ENCODE data around the gene FCN2. TPM values are rescaled to one million over a fixed set of nuclear protein-coding genes. Genes with fewer than 3 reads are reported as not detected.

Gene FCN2
- total and polyA plus RNA-seq, 9 of the 15 experiments (the other 6 are each of a cell fraction or from before 2014, with no cell fraction given): not detected

GRCh38 chr9:134885679-134886412, 5.2 kb downstream of the FCN2 start (continued):
- TF ChIP-seq RBBP5 (IDR thresholded peaks at IDR 0.05; ENCODE audit: borderline replicate concordance, insufficient read depth, low read length, poor library complexity, severe bottlenecking) (no peak), CBX1 (IDR thresholded peaks at IDR 0.05; ENCODE audit: low read depth) (no peak), MEF2A (IDR thresholded peaks at IDR 0.05; ENCODE audit: control insufficient read depth, low read depth, low read length) (no peak), MAZ (CRISPR knock-in tag; conservative IDR thresholded peaks at IDR 0.05 in 1 of 2, IDR thresholded peaks at IDR 0.05 in 1 of 2) (no peak), MBD2 (IDR thresholded peaks at IDR 0.05; ENCODE audit: borderline replicate concordance, low read depth) (no peak), SNIP1 (IDR thresholded peaks at IDR 0.05; ENCODE audit: low read depth) (no peak)

GRCh38 chr9:134886413-134886913, 5.9 kb downstream of the FCN2 start:
- BruUV-seq (replicated peaks): no TSS peak
- ChIA-PET POLR2A (no interaction called here), CTCF (ENCODE audit: low intra/inter-chr PET ratio) (no interaction called here)
- H3K36me3 ChIP-seq (ENCODE audit: control insufficient read depth, insufficient read depth, low read length): no peaks in the 10 kb centered on the region
- H3K4me3 ChIP-seq: no peak overlapping the region
- FAIRE-seq (no peak), DNase-seq (ENCODE audit: extremely low read depth in 1 of 4, low spot score in 3 of 4) (no peak), ATAC-seq (no peak)
- H3K79me2 ChIP-seq (ENCODE audit: control insufficient read depth, insufficient read depth, low read length): no peaks in the 10 kb centered on the region
- H3K27me3 ChIP-seq (ENCODE audit: control insufficient read depth in 2 of 2, insufficient read depth in 2 of 2, low read length in 2 of 2): peaks cover 18 to 53% of the 10 kb centered on the region in 2 experiments
- WGBS (ENCODE audit: insufficient coverage, low coverage, missing lambda C conversion rate): 1% methylated on average over 10 of the region's 11 CpGs
- TF ChIP-seq TAL1 (IDR thresholded peaks at IDR 0.05): no peak
- TF ChIP-seq C11orf30 (IDR thresholded peaks at IDR 0.05; ENCODE audit: low read depth): no peak
- no peak for TF ChIP-seq E2F6 (IDR thresholded peaks at IDR 0.05; ENCODE audit: borderline replicate concordance in 1 of 2, extremely low read depth in 1 of 2, insufficient read depth in 1 of 2, insufficient read length in 1 of 2, low read depth in 1 of 2, low read length in 1 of 2, poor library complexity in 1 of 2, severe bottlenecking in 1 of 2)
- no peak for TF ChIP-seq ZNF518B (CRISPR knock-in tag; IDR thresholded peaks at IDR 0.05)
- no peak for TF ChIP-seq DPF2 (IDR thresholded peaks at IDR 0.05)
- no peak for TF ChIP-seq ZC3H4 (CRISPR knock-in tag; IDR thresholded peaks at IDR 0.05; ENCODE audit: borderline replicate concordance)
- TF ChIP-seq SMARCA5 (IDR thresholded peaks at IDR 0.05): no peak
- no peak for TF ChIP-seq ZNF584 (CRISPR knock-in tag; IDR thresholded peaks at IDR 0.05; ENCODE audit: low read depth)
- no peak overlapping the region for H2AFZ ChIP-seq (ENCODE audit: low read depth, low read length)
- in situ Hi-C loops (cut with MboI) (no loop called here), intact Hi-C loops (cut with micrococcal nuclease) (no loop called here)
- H3K9ac ChIP-seq (ENCODE audit: insufficient read depth in 1 of 2, low read depth in 2 of 2, low read length in 2 of 2): no peak overlapping the region
- no peak overlapping the region for H3K4me2 ChIP-seq (ENCODE audit: insufficient read depth, low read length)
- H4K20me1 ChIP-seq (replicated peaks; ENCODE audit: control insufficient read depth, insufficient read depth, low read length): 0 out of 2 replicates have a peak, but pooled peaks cover 8% of the 10 kb centered on the region
- H3K9me3 ChIP-seq (replicated peaks; ENCODE audit: control insufficient read depth, insufficient read depth, low read depth, low read length): no peaks in the 10 kb centered on the region
- H3K9me1 ChIP-seq (ENCODE audit: control insufficient read depth, insufficient read depth, low read length): no peaks in the 10 kb centered on the region
- H3K27ac ChIP-seq (ENCODE audit: extremely low read depth, low read depth, low read length): no peak overlapping the region
- no peaks in the 10 kb centered on the region for H3K4me1 ChIP-seq (replicated peaks in 1 of 2; ENCODE audit: control insufficient read depth in 2 of 2, insufficient read depth in 2 of 2, low read length in 2 of 2)

Data from K562 (cell line).